HG03460 (cell line): Measurements from ENCODE around the gene OR6K3.

ENCODE experiments used
- ATAC-seq: cut with Tn5 transposase; IDR thresholded peaks from one replicate; pipeline ENCODE4 v1.9.1; 2021; ENCODE audit not compliant: unreplicated experiment

Gene OR6K3

GRCh38 chr1:158687037-158687436 is 33.5 kb downstream of the OR6K3 start:
- no peak for ATAC-seq

- no peak for ATAC-seq
Observed at GRCh38 chr1:158686111-158687009, 34.2 kb downstream of the OR6K3 start, which contains the start of gene SPTA1. SPTA1 (minus strand) TSS chr1:158686715; CDS start chr1:158686517, 198 bp downstream.

GRCh38 chr1:158685085-158685484 is 35.4 kb downstream of the OR6K3 start:
- no peak for ATAC-seq

- ATAC-seq, result no peak
Observed at GRCh38 chr1:158681606-158682005, 38.9 kb downstream of the OR6K3 start.

GRCh38 chr1:158679289-158679688 is 41.2 kb downstream of the OR6K3 start:
- ATAC-seq, result no peak

- no peak for ATAC-seq
Observed at GRCh38 chr1:158675563-158676323, 44.8 kb downstream of the OR6K3 start.

- ATAC-seq, result no peak
Observed at GRCh38 chr1:158674302-158674701, 46.2 kb downstream of the OR6K3 start.
